GM12873 (cell line): Measurements from ENCODE around the gene MAGI2.

Experiments used
- CTCF ChIP-seq: IDR thresholded peaks from 2 replicates; pipeline ENCODE4 v1.5.1; 2012; ENCODE audit warnings: low read depth, mild to moderate bottlenecking, moderate library complexity, low read length, control low read depth; ENCODE audit not compliant: insufficient read depth; ENCODE audit errors: missing control alignments

MAGI2 gene

GRCh38 chr7:78863281-78863680 lies 590.2 kb downstream of the MAGI2 start:
- TF ChIP-seq CTCF: no peak

GRCh38 chr7:78862411-78862900 lies 591.0 kb downstream of the MAGI2 start:
- no peak for TF ChIP-seq CTCF

- no peak for TF ChIP-seq CTCF
These were observed 600.5 kb downstream of the MAGI2 start for GRCh38 chr7:78852951-78853350.

- no peak for TF ChIP-seq CTCF
These were observed 603.2 kb downstream of the MAGI2 start for GRCh38 chr7:78850093-78850740.

- no peak for TF ChIP-seq CTCF
These were observed 608.3 kb downstream of the MAGI2 start for GRCh38 chr7:78845155-78845554.

GRCh38 chr7:78842068-78842467 lies 611.4 kb downstream of the MAGI2 start:
- no peak for TF ChIP-seq CTCF

GRCh38 chr7:78835897-78836296 lies 617.6 kb downstream of the MAGI2 start:
- no peak for TF ChIP-seq CTCF

- TF ChIP-seq CTCF: no peak
These were observed 625.1 kb downstream of the MAGI2 start for GRCh38 chr7:78828317-78828716.
